Upper lobe of right lung (tissue), 1 donor: ENCODE data around the gene OTUD4. TPM values are rescaled to one million over a fixed set of nuclear protein-coding genes. Genes with fewer than 3 reads are reported as not detected.
A peak's percentile ranks its signal among the peaks of the same experiment; 100 is the strongest.
"Not testable (repeated sequence)": the region's sequence is repeated elsewhere in the genome, so short reads cannot be mapped to it uniquely, and the experiment has no call there.

Experiments used
- ATAC-seq: fragments of 200-7000 bp; cut with Tn5 transposase; one replicate; pipeline ENCODE4 v1.9.1; 2020; ENCODE audit warnings: mild to moderate bottlenecking, moderate library complexity
- DNase-seq: peaks from one replicate; pipeline ENCODE4 v3.0.0-alpha.2; 2020
- H3K27ac ChIP-seq: fragments of 200-600 bp; one replicate; pipeline ENCODE4 v1.8.0; 2022
- H3K27me3 ChIP-seq: fragments of 200-600 bp; one replicate; pipeline ENCODE4 v1.8.0; 2022; ENCODE audit warnings: mild to moderate bottlenecking
- H3K36me3 ChIP-seq: fragments of 200-600 bp; one replicate; pipeline ENCODE4 v1.8.0; 2022
- H3K4me1 ChIP-seq: fragments of 200-600 bp; one replicate; pipeline ENCODE4 v1.8.0; 2022
- H3K4me3 ChIP-seq: fragments of 200-600 bp; one replicate; pipeline ENCODE4 v1.8.0; 2022; ENCODE audit warnings: mild to moderate bottlenecking
- H3K9me3 ChIP-seq: fragments of 200-600 bp; one replicate; pipeline ENCODE4 v1.8.0; 2022
- CTCF ChIP-seq: fragments of 200-600 bp; IDR thresholded peaks from one replicate; pipeline ENCODE4 v1.8.0; 2022; ENCODE audit warnings: antibody characterized with exemption
- intact Hi-C: fragments of 100-400 bp; cut with DNase I; formaldehyde crosslinking; loops from one replicate; pipeline ENCODE4 v1.11.0; 2022
- long read RNA-seq: library from polyadenylated mRNA; unstranded; transcript quantifications from one replicate; pipeline ENCODE4 v2.0.0, GENCODE V29; 2021
- total RNA-seq: library from RNA; stranded (reverse); fragmentation: NEBNext Ultra II Directional; extraction: Animal tissue kit (Norgen Biotek cat#: 25700); gene quantifications from one replicate; pipeline ENCODE4 v1.2.1, GENCODE V29; 2021
- donor health status: DM: no; HTN: yes; CAD: no; lungs with severe emphysema.

OTUD4 gene
- 46.3 TPM for total RNA-seq
- long read RNA-seq, full-length matches to known transcripts, result 6 of 12 reads
- long read RNA-seq, partial matches to known transcripts, result 1 of 12 reads
- long read RNA-seq, other reads (novel, unspliced or antisense), result 5 of 12 reads

- DNase-seq (peak; percentile 98), ATAC-seq (peak; percentile 95)
- intact Hi-C loops, result no loop called here
- H3K36me3 ChIP-seq, result no peaks in the 10 kb centered on the region
- TF ChIP-seq CTCF, result peak; percentile 30
- peak within 1 kb of the TSS; percentile 73 for H3K4me3 ChIP-seq
- no peaks in the 10 kb centered on the region for H3K9me3 ChIP-seq
- H3K4me1 ChIP-seq, result peaks cover 35% of the 10 kb centered on the region
- peak within 1 kb of the TSS; percentile 96 for H3K27ac ChIP-seq
- no peaks in the 10 kb centered on the region for H3K27me3 ChIP-seq
Observed at GRCh38 chr4:145180298-145181090, at the start of gene OTUD4. TSS of gene OTUD4 (minus strand) at chr4:145180589. CDS start at chr4:145179973, 616 bp downstream.

DNA sequence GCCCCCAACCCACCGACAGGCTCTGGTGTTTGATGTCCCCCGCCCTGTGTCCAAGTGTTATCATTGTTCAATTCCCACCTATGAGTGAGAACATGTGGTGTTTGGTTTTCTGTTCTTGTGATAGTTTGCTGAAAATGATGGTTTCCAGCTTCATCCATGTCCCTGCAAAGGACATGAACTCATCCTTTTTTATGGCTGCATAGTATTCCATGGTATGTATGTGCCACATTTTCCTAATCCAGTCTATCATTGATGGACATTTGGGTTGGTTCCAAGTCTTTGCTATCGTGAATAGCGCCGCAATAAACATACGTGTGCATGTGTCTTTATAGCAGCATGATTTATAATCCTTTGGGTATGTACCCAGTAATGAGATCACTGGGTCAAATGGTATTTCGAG, 42.8 kb upstream of the OTUD4 start:
- intact Hi-C loops, H3K4me3 ChIP-seq, H3K9me3 ChIP-seq, H3K27me3 ChIP-seq, DNase-seq, H3K4me1 ChIP-seq, ATAC-seq, H3K27ac ChIP-seq, H3K36me3 ChIP-seq: not testable (repeated sequence)

DNA sequence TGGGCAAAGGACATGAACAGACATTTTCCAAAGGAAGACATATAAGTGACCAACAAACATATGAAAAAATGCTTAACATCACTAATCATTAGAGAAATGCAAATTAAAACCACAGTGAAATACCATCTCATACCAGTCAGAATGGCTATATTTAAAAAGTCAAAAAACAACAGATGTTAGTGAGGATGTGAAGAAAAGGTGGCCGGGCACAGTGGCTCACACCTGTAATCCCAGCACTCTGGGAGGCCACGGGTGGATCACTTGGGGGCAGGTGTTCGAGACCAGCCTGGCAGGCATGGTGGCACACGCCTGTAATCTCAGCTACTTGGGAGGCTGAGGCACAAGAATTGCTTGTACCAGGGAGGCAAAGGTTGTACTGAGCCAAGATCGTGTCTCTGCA, 41.1 kb upstream of the OTUD4 start:
- H3K27me3 ChIP-seq, H3K36me3 ChIP-seq, intact Hi-C loops, H3K4me3 ChIP-seq, H3K9me3 ChIP-seq, DNase-seq, H3K27ac ChIP-seq, ATAC-seq, H3K4me1 ChIP-seq: not testable (repeated sequence)

DNA sequence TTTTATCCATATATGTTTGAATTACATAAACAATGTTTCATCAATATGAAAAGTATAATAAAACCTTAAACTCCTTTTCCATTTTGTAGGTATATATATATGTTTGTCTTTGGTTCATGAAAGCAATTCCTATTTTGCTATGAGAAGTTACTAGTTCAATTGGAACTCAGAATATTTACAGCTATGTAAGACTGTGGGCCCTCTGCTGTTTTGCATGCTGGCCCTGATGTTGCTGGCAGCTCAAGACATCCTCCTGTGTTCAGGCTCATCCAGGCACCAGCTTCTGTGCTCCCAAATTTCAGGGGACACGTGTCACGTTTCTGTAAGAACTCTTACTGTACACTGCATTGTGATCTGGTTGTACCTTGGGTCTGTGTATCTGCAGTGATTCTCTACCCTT, 38.7 kb upstream of the OTUD4 start:
- H3K4me1 ChIP-seq, result no peaks in the 10 kb centered on the region
- no peak for TF ChIP-seq CTCF
- H3K9me3 ChIP-seq, result no peaks in the 10 kb centered on the region
- no peak for ATAC-seq
- H3K36me3 ChIP-seq, result no peaks in the 10 kb centered on the region
- intact Hi-C loops, result no loop called here
- no peak for DNase-seq
- H3K4me3 ChIP-seq, result no peak overlapping the region
- no peak overlapping the region for H3K27ac ChIP-seq
- no peaks in the 10 kb centered on the region for H3K27me3 ChIP-seq

- Histone ChIP-seq H3K9me3 (no peaks in the 10 kb centered on the region), H3K27ac (no peak overlapping the region), H3K4me1 (no peaks in the 10 kb centered on the region), H3K27me3 (no peaks in the 10 kb centered on the region), H3K4me3 (no peak overlapping the region), H3K36me3 (no peaks in the 10 kb centered on the region)
- DNase-seq (no peak), ATAC-seq (peak; percentile 45)
- intact Hi-C loops, result no loop called here
- TF ChIP-seq CTCF, result no peak
Observed at GRCh38 chr4:145218251-145218650, 37.9 kb upstream of the OTUD4 start.

DNA sequence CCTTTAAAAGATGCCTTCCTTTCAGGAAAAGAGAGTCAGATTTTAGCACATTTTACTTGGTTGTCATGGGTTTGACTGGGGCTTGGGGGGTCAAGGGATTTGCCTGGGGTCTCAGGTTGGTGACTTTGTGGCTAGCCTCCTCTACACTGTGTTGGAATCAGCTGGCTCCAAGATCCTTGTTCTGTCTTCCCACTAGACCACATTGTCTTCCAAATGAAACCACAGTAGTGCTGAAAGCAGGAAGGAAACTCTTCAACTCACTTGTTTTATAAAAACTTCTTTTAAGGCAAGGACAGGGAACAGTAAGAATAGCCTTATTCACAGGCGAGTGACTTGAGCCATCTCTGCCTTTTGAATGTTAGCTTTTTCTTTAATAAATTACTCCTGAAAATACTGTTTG, 37.0 kb upstream of the OTUD4 start:
- no peak overlapping the region for H3K27ac ChIP-seq
- no peak for DNase-seq
- no peaks in the 10 kb centered on the region for H3K4me1 ChIP-seq
- no peak for ATAC-seq
- no peaks in the 10 kb centered on the region for H3K27me3 ChIP-seq
- TF ChIP-seq CTCF, result no peak
- H3K4me3 ChIP-seq, result no peak overlapping the region
- H3K9me3 ChIP-seq, result no peaks in the 10 kb centered on the region
- H3K36me3 ChIP-seq, result no peaks in the 10 kb centered on the region
- intact Hi-C loops, result no loop called here
